Smooth muscle cell (in vitro differentiated cells): ENCODE measurements around the gene KDSR. TPM values are rescaled to one million over a fixed set of nuclear protein-coding genes. Genes with fewer than 3 reads are reported as not detected.

Experiments used
- DNase-seq: peaks from one replicate; lab custom pipeline; 2025; ENCODE audit not compliant: unreplicated experiment; lab: John Stamatoyannopoulos, UW
- H2AFZ ChIP-seq: fragments of 200-600 bp; sonication (generic); 2 replicates; pipeline ENCODE4 v1.6.0; 2016; ENCODE audit warnings: antibody characterized with exemption, low read depth, mild to moderate bottlenecking
- H3F3A ChIP-seq: fragments of 200-600 bp; sonication (generic); 2 replicates; pipeline ENCODE4 v1.6.0; 2017; ENCODE audit warnings: antibody characterized with exemption, low read depth
- H3K27ac ChIP-seq: fragments of 200-600 bp; sonication (generic); 2 replicates; pipeline ENCODE4 v1.5.1; 2016; ENCODE audit warnings: low read depth, mild to moderate bottlenecking
- H3K27me3 ChIP-seq: fragments of 200-600 bp; sonication (generic); 2 replicates; pipeline ENCODE4 v1.6.1; 2016; ENCODE audit warnings: low read depth, mild to moderate bottlenecking
- H3K36me3 ChIP-seq: fragments of 200-600 bp; sonication (generic); 2 replicates; pipeline ENCODE4 v1.5.1; 2016; ENCODE audit warnings: low read depth
- H3K4me1 ChIP-seq: fragments of 200-600 bp; sonication (generic); 2 replicates; pipeline ENCODE4 v1.5.1; 2016; ENCODE audit warnings: low read depth
- H3K4me2 ChIP-seq: fragments of 200-600 bp; sonication (generic); 2 replicates; pipeline ENCODE4 v1.6.0; 2016; ENCODE audit warnings: mild to moderate bottlenecking
- H3K4me3 ChIP-seq: fragments of 200-600 bp; sonication (generic); 2 replicates; pipeline ENCODE4 v1.5.1; 2016; ENCODE audit warnings: mild to moderate bottlenecking
- H3K79me2 ChIP-seq: fragments of 200-600 bp; sonication (generic); 2 replicates; pipeline ENCODE4 v1.6.0; 2016; ENCODE audit warnings: low read depth, mild to moderate bottlenecking
- H3K9ac ChIP-seq: fragments of 200-600 bp; sonication (generic); 2 replicates; pipeline ENCODE4 v1.6.0; 2016; ENCODE audit warnings: low read depth
- H3K9me3 ChIP-seq: fragments of 200-600 bp; sonication (generic); replicated peaks from 2 replicates; pipeline ENCODE4 v1.5.1; 2016; ENCODE audit warnings: low read depth
- H4K20me1 ChIP-seq: fragments of 200-600 bp; sonication (generic); 2 replicates; pipeline ENCODE4 v1.6.0; 2016; ENCODE audit warnings: low read depth
- CTCF ChIP-seq: fragments of 200-600 bp; sonication (generic); IDR thresholded peaks from 2 replicates; pipeline ENCODE4 v1.5.1; 2017; ENCODE audit warnings: borderline replicate concordance, mild to moderate bottlenecking, antibody characterized with exemption; ENCODE audit not compliant: insufficient read depth, poor library complexity, severe bottlenecking
- WGBS: methylation state at CpG from one replicate; pipeline ENCODE4 v1.1.7; 2016; ENCODE audit warnings: low lambda C conversion rate; 5-methylcytosine and 5-hydroxymethylcytosine counted together
- polyA plus RNA-seq: library from polyadenylated mRNA; unstranded; fragments of >200 nt; fragmentation: Nextera tagmentation; extraction: Ambion mirVana; gene quantifications from 2 replicates; pipeline ENCODE4 v1.2.1, GENCODE V29; 2016
- total RNA-seq: library from RNA; depleted of rRNA; stranded (reverse); fragments of >200 nt; gene quantifications from 2 replicates; pipeline ENCODE4 v1.2.3, GENCODE V29; 2014

The KDSR gene
- total and polyA plus RNA-seq, 2 experiments from 2014 or later = 34.5 to 47.4 TPM

GRCh38 chr18:63399300-63399699 lies 32.3 kb upstream of the KDSR start:
- Histone ChIP-seq H3K27ac (no peak overlapping the region), H3K9me3 (no peaks in the 10 kb centered on the region), H3K4me1 (no peaks in the 10 kb centered on the region), H3K4me2 (no peak overlapping the region), H3K27me3 (no peaks in the 10 kb centered on the region), H3F3A (no peaks in the 10 kb centered on the region), H3K79me2 (no peaks in the 10 kb centered on the region), H4K20me1 (no peaks in the 10 kb centered on the region), H3K9ac (no peak overlapping the region), H2AFZ (no peak overlapping the region), H3K4me3 (no peak overlapping the region), H3K36me3 (peaks cover 52% of the 10 kb centered on the region)
- TF ChIP-seq CTCF = no peak
- WGBS = over 99% methylated on average over 3 of the region's 3 CpGs
- DNase-seq = no peak

- H3F3A ChIP-seq = no peaks in the 10 kb centered on the region
- no peaks in the 10 kb centered on the region for H3K9me3 ChIP-seq
- no peak for DNase-seq
- H4K20me1 ChIP-seq = no peaks in the 10 kb centered on the region
- TF ChIP-seq CTCF = no peak
- H3K27me3 ChIP-seq = no peaks in the 10 kb centered on the region
- no peaks in the 10 kb centered on the region for H3K79me2 ChIP-seq
- H3K36me3 ChIP-seq = peaks cover 40% of the 10 kb centered on the region
- H3K27ac ChIP-seq = no peak overlapping the region
- H3K9ac ChIP-seq = no peak overlapping the region
- no peak overlapping the region for H2AFZ ChIP-seq
- no peaks in the 10 kb centered on the region for H3K4me1 ChIP-seq
- no peak overlapping the region for H3K4me2 ChIP-seq
- H3K4me3 ChIP-seq = no peak overlapping the region
- WGBS = 100% methylated on average over 1 of the region's 1 CpG
These were observed 30.3 kb upstream of the KDSR start for GRCh38 chr18:63397349-63397748.

GRCh38 chr18:63395503-63395902 lies 28.5 kb upstream of the KDSR start:
- no peak for DNase-seq
- Histone ChIP-seq H3K9me3 (no peaks in the 10 kb centered on the region), H3K27ac (no peak overlapping the region), H3F3A (no peaks in the 10 kb centered on the region), H3K27me3 (no peaks in the 10 kb centered on the region), H3K9ac (no peak overlapping the region), H3K79me2 (no peaks in the 10 kb centered on the region), H3K4me2 (no peak overlapping the region), H3K4me1 (no peaks in the 10 kb centered on the region), H3K36me3 (peaks cover 32% of the 10 kb centered on the region), H2AFZ (no peak overlapping the region), H3K4me3 (no peak overlapping the region), H4K20me1 (no peaks in the 10 kb centered on the region)
- 98% methylated on average over 1 of the region's 1 CpG for WGBS
- no peak for TF ChIP-seq CTCF

GRCh38 chr18:63394954-63395353 lies 27.9 kb upstream of the KDSR start:
- H3K9me3 ChIP-seq = no peaks in the 10 kb centered on the region
- no peak for TF ChIP-seq CTCF
- H3K27ac ChIP-seq = no peak overlapping the region
- H3K79me2 ChIP-seq = no peaks in the 10 kb centered on the region
- 97% methylated on average over 3 of the region's 3 CpGs for WGBS
- H3K9ac ChIP-seq = no peak overlapping the region
- no peak for DNase-seq
- no peaks in the 10 kb centered on the region for H3K27me3 ChIP-seq
- H3K4me3 ChIP-seq = no peak overlapping the region
- no peak overlapping the region for H3K4me2 ChIP-seq
- H4K20me1 ChIP-seq = no peaks in the 10 kb centered on the region
- peaks cover 29% of the 10 kb centered on the region for H3K36me3 ChIP-seq
- H3K4me1 ChIP-seq = no peaks in the 10 kb centered on the region
- no peak overlapping the region for H2AFZ ChIP-seq
- H3F3A ChIP-seq = no peaks in the 10 kb centered on the region
